IMR-90 (cell line): Measurements from ENCODE around the gene APOC4. TPM values are rescaled to one million over a fixed set of nuclear protein-coding genes. Genes with fewer than 3 reads are reported as not detected.
A peak's percentile ranks its signal among the peaks of the same experiment; 100 is the strongest.

ENCODE experiments used
- ATAC-seq: fragments of 200-7000 bp; cut with Tn5 transposase; 2 replicates; pipeline ENCODE4 v1.9.1; 2020; ENCODE audit warnings: low read depth, mild to moderate bottlenecking, moderate library complexity
- BruUV-seq: library from RNA; stranded (reverse); fragments of 400-500 nt; replicated peaks from 2 replicates; lab custom pipeline; 2021; lab: Mats Ljungman, UMichigan
- CTCF ChIA-PET: fragments of 300-600 bp; formaldehyde crosslinking; extraction: SDS; loops from one replicate; lab custom pipeline; 2021; ENCODE audit warnings: antibody characterized with exemption; lab: Yijun Ruan, JAX
- POLR2A ChIA-PET: fragments of 300-600 bp; sonication (Branson Sonifier 250); formaldehyde crosslinking; loops from one replicate; lab custom pipeline; 2022; ENCODE audit warnings: antibody characterized with exemption; ENCODE audit not compliant: unreplicated experiment; lab: Charles Lee
- DNase-seq: peaks from one replicate; pipeline ENCODE4 v3.0.0; 2013
- H2AFZ ChIP-seq: replicated peaks from 2 replicates; pipeline ENCODE3; 2013; ENCODE audit warnings: low read length, mild to moderate bottlenecking; ENCODE audit not compliant: poor library complexity
- H2AK5ac ChIP-seq: 2 replicates; pipeline ENCODE4 v1.6.1; 2013; ENCODE audit warnings: low read depth, low read length, inconsistent platforms
- H2AK9ac ChIP-seq: replicated peaks from 2 replicates; pipeline ENCODE3; 2013; ENCODE audit warnings: mild to moderate bottlenecking, low read depth, low read length, moderate library complexity; ENCODE audit not compliant: poor library complexity
- H2BK120ac ChIP-seq: 2 replicates; pipeline ENCODE4 v1.6.1; 2013; ENCODE audit warnings: low read depth, low read length, inconsistent platforms
- H2BK15ac ChIP-seq: 3 replicates; pipeline ENCODE4 v1.6.1; 2013; ENCODE audit warnings: low read depth, low read length, inconsistent platforms
- H2BK20ac ChIP-seq: 2 replicates; pipeline ENCODE4 v1.6.1; 2013; ENCODE audit warnings: low read depth, mild to moderate bottlenecking, inconsistent platforms, low read length, moderate library complexity
- H2BK5ac ChIP-seq: 2 replicates; pipeline ENCODE4 v1.6.1; 2013; ENCODE audit warnings: mild to moderate bottlenecking, low read depth, low read length, inconsistent platforms; ENCODE audit not compliant: poor library complexity, severe bottlenecking
- H3K14ac ChIP-seq: replicated peaks from 2 replicates; pipeline ENCODE4 v1.6.1; 2013; ENCODE audit warnings: low read depth, low read length, inconsistent platforms
- H3K18ac ChIP-seq: 2 replicates; pipeline ENCODE4 v1.6.1; 2013; ENCODE audit warnings: low read depth, low read length, control low read depth
- H3K23ac ChIP-seq: 2 replicates; pipeline ENCODE4 v1.6.1; 2013; ENCODE audit warnings: low read depth, low read length, inconsistent platforms
- H3K27ac ChIP-seq: 2 replicates; pipeline ENCODE4 v1.5.1; 2013; ENCODE audit warnings: mild to moderate bottlenecking, control low read depth, low read length; ENCODE audit not compliant: insufficient read depth
- H3K27me3 ChIP-seq: 2 replicates; pipeline ENCODE4 v1.6.1; 2013; ENCODE audit warnings: low read length; ENCODE audit not compliant: control insufficient read depth, insufficient read depth
- H3K36me3 ChIP-seq: 2 replicates; pipeline ENCODE4 v1.6.1; 2013; ENCODE audit warnings: low read length, mixed read lengths; ENCODE audit not compliant: control insufficient read depth, insufficient read depth
- H3K4ac ChIP-seq: 2 replicates; pipeline ENCODE4 v1.6.1; 2013; ENCODE audit warnings: low read depth, low read length, inconsistent platforms
- H3K4me1 ChIP-seq: 2 replicates; pipeline ENCODE4 v1.6.1; 2013; ENCODE audit warnings: low read length, mixed read lengths; ENCODE audit not compliant: control insufficient read depth, insufficient read depth
- H3K4me2 ChIP-seq: 2 replicates; pipeline ENCODE4 v1.6.1; 2013; ENCODE audit warnings: low read depth, mild to moderate bottlenecking, control low read depth, low read length, moderate library complexity
- H3K4me3 ChIP-seq: 2 replicates; pipeline ENCODE4 v1.5.1; 2013; ENCODE audit warnings: low read depth, mild to moderate bottlenecking, control low read depth, low read length, moderate library complexity; ENCODE audit not compliant: insufficient read depth
- H3K56ac ChIP-seq: 2 replicates; pipeline ENCODE4 v1.6.1; 2013; ENCODE audit warnings: low read length, inconsistent platforms; ENCODE audit not compliant: insufficient read depth; ENCODE audit errors: extremely low read depth
- H3K79me1 ChIP-seq, 2 experiments: 2 replicates each; pipeline ENCODE4 v1.6.1; 2013; ENCODE audit warnings: low read length in 2 of 2, inconsistent platforms in 1 of 2, low read depth in 1 of 2
- H3K9ac ChIP-seq: 2 replicates; pipeline ENCODE4 v1.6.1; 2013; ENCODE audit warnings: low read depth, low read length, control low read depth
- H3K9me1 ChIP-seq: 2 replicates; pipeline ENCODE4 v1.6.1; 2013; ENCODE audit warnings: low read length, inconsistent platforms; ENCODE audit not compliant: insufficient read depth
- H3K9me3 ChIP-seq: 2 replicates; pipeline ENCODE4 v1.6.1; 2013; ENCODE audit warnings: low read length; ENCODE audit not compliant: control insufficient read depth, insufficient read depth
- H4K20me1 ChIP-seq: 2 replicates; pipeline ENCODE4 v1.6.1; 2013; ENCODE audit warnings: low read length, inconsistent platforms; ENCODE audit not compliant: insufficient read depth
- H4K5ac ChIP-seq: 2 replicates; pipeline ENCODE4 v1.6.1; 2013; ENCODE audit warnings: mild to moderate bottlenecking, low read depth, low read length, control low read depth
- H4K8ac ChIP-seq, 2 experiments: 2 replicates each; pipeline ENCODE4 v1.6.1; 2013; ENCODE audit warnings: low read depth in 2 of 2, low read length in 2 of 2, control low read depth in 1 of 2, inconsistent platforms in 1 of 2
- H4K91ac ChIP-seq: 2 replicates; pipeline ENCODE4 v1.6.1; 2013; ENCODE audit warnings: low read depth, low read length, inconsistent platforms; ENCODE audit not compliant: insufficient read depth
- BHLHE40 ChIP-seq: fragments of 150-350 bp; IDR thresholded peaks from 2 replicates; pipeline ENCODE4 v1.6.1; 2016; ENCODE audit warnings: mild to moderate bottlenecking, low read depth, low read length
- CEBPB ChIP-seq: IDR thresholded peaks from 2 replicates; pipeline ENCODE4 v1.6.1; 2012; ENCODE audit warnings: low read depth, low read length, improper control_type of control experiment
- CHD1 ChIP-seq: IDR thresholded peaks from 2 replicates; pipeline ENCODE4 v1.6.1; 2012; ENCODE audit warnings: low read depth, low read length, improper control_type of control experiment
- CTCF ChIP-seq: conservative IDR thresholded peaks from 2 replicates; pipeline ENCODE4 v1.5.1; 2012; ENCODE audit warnings: mild to moderate bottlenecking, low read depth, low read length, improper control_type of control experiment
- FOS ChIP-seq: fragments of 150-350 bp; IDR thresholded peaks from 2 replicates; pipeline ENCODE4 v1.6.1; 2016; ENCODE audit warnings: low read depth, low read length
- MAFK ChIP-seq: IDR thresholded peaks from 2 replicates; pipeline ENCODE4 v1.6.1; 2012; ENCODE audit warnings: low read depth, low read length, improper control_type of control experiment
- MAZ ChIP-seq: IDR thresholded peaks from 2 replicates; pipeline ENCODE4 v1.6.1; 2012; ENCODE audit warnings: low read depth, mild to moderate bottlenecking, low read length, improper control_type of control experiment, moderate library complexity, borderline replicate concordance
- MXI1 ChIP-seq: IDR thresholded peaks from 2 replicates; pipeline ENCODE4 v1.6.1; 2012; ENCODE audit warnings: low read depth, mild to moderate bottlenecking, low read length, moderate library complexity, borderline replicate concordance
- NFE2L2 ChIP-seq: fragments of 150-350 bp; IDR thresholded peaks from 2 replicates; pipeline ENCODE4 v1.6.1; 2016; ENCODE audit warnings: low read depth, mild to moderate bottlenecking, low read length
- POLR2A ChIP-seq: IDR thresholded peaks from 2 replicates; pipeline ENCODE4 v1.6.1; 2012; ENCODE audit warnings: mild to moderate bottlenecking, low read depth, low read length
- RAD21 ChIP-seq: IDR thresholded peaks from 2 replicates; pipeline ENCODE4 v1.6.1; 2012; ENCODE audit warnings: low read length, improper control_type of control experiment
- RCOR1 ChIP-seq: IDR thresholded peaks from 2 replicates; pipeline ENCODE4 v1.6.1; 2012; ENCODE audit warnings: mild to moderate bottlenecking, low read length, improper control_type of control experiment; ENCODE audit not compliant: insufficient replicate concordance
- RFX5 ChIP-seq: IDR thresholded peaks from 2 replicates; pipeline ENCODE4 v1.8.0; 2012; ENCODE audit warnings: low read depth, mild to moderate bottlenecking, low read length, moderate library complexity
- USF2 ChIP-seq: fragments of 150-350 bp; IDR thresholded peaks from 2 replicates; pipeline ENCODE4 v1.6.1; 2017; ENCODE audit warnings: mild to moderate bottlenecking, antibody characterized with exemption, low read length, low read depth
- WGBS, 2 experiments: methylation state at CpG; one replicate each; pipeline versions ENCODE4 v1.1.5 to v1.1.7; 2013; ENCODE audit warnings: missing lambda C conversion rate in 2 of 2; ENCODE audit not compliant: insufficient read length in 1 of 2; ENCODE audit errors: extremely low coverage in 2 of 2; 5-methylcytosine and 5-hydroxymethylcytosine counted together
- dilution Hi-C: fragments of 300-500 bp; cut with HindIII; formaldehyde crosslinking; loops from one replicate; pipeline ENCODE4 v1.14.3; 2018; ENCODE audit warnings: low sequenced_read_pairs; ENCODE audit not compliant: unreplicated experiment
- in situ Hi-C: fragments of 300-500 bp; cut with MboI; formaldehyde crosslinking; loops from 3 replicates; pipeline ENCODE4 v1.14.3; 2019; ENCODE audit warnings: low sequenced_read_pairs, inconsistent platforms, mixed read lengths
- intact Hi-C: fragments of 100-400 bp; cut with micrococcal nuclease; formaldehyde crosslinking; loops from 2 replicates; pipeline ENCODE4 v1.10.0; 2022
- polyA plus RNA-seq, 3 experiments: library from polyadenylated mRNA; depleted of rRNA; stranded (reverse); fragments of >200 nt; gene quantifications; 2 replicates each; pipeline ENCODE4 v1.2.3, GENCODE V29; 2012; ENCODE audit warnings: low replicate concordance in 1 of 3
- total RNA-seq: library from RNA; depleted of rRNA; stranded (reverse); fragments of >200 nt; gene quantifications from 2 replicates; pipeline ENCODE4 v1.2.3, GENCODE V29; 2012

Gene APOC4
- total and polyA plus RNA-seq, 2 of the 4 experiments (the other 2 are of a cell fraction) = not detected

GRCh38 chr19:44893332-44894051, 48.5 kb upstream of the APOC4 start:
- in situ Hi-C loops (no loop called here), dilution Hi-C loops (no loop called here)
- no TSS peak for BruUV-seq

More at GRCh38 chr19:44893332-44894051, 48.5 kb upstream of the APOC4 start:
- intact Hi-C loops = no loop called here
- peaks cover 20 to 43% of the 10 kb centered on the region in 2 experiments for H3K79me1 ChIP-seq
- no peak overlapping the region for H3K18ac ChIP-seq
- H3K4ac ChIP-seq = no peak overlapping the region
- H4K20me1 ChIP-seq = peaks cover 10% of the 10 kb centered on the region
- no peak overlapping the region for H2AK5ac ChIP-seq
- H3K9me3 ChIP-seq = no peaks in the 10 kb centered on the region
- ChIA-PET POLR2A (no interaction called here), CTCF (no interaction called here)
- no peak overlapping the region for H4K91ac ChIP-seq
- H3K9me1 ChIP-seq = peaks cover 7% of the 10 kb centered on the region
- H3K36me3 ChIP-seq = peaks cover 41% of the 10 kb centered on the region
- H2BK5ac ChIP-seq = no peak overlapping the region
- no peak for DNase-seq
- peak overlapping the region; percentile 19 for H2AK9ac ChIP-seq
- no peak overlapping the region for H3K27ac ChIP-seq
- ATAC-seq = no peak
- 91% methylated on average over 9 of the region's 18 CpGs; no CpG with 5 or more reads in 1 of the 2 experiments for WGBS, 2 experiments
- no peak overlapping the region for H2BK120ac ChIP-seq
- H2AFZ ChIP-seq = no peak overlapping the region
- no peak overlapping the region for H3K4me2 ChIP-seq
- peaks cover 4% of the 10 kb centered on the region for H3K4me1 ChIP-seq
- no peak for TF ChIP-seq POLR2A
- no peak for TF ChIP-seq BHLHE40
- no peak for TF ChIP-seq RCOR1
- TF ChIP-seq MAZ = no peak
- TF ChIP-seq RFX5 = no peak
- no peak for TF ChIP-seq RAD21
- TF ChIP-seq CTCF = no peak
- TF ChIP-seq USF2 = no peak
- no peak for TF ChIP-seq FOS
- no peak for TF ChIP-seq MAFK
- TF ChIP-seq MXI1 = no peak
- TF ChIP-seq CEBPB = no peak
- TF ChIP-seq CHD1 = no peak
- no peak for TF ChIP-seq NFE2L2
- H3K27me3 ChIP-seq = no peaks in the 10 kb centered on the region
- H4K8ac ChIP-seq = no peak overlapping the region
- H2BK15ac ChIP-seq = no peak overlapping the region
- no peak overlapping the region for H3K9ac ChIP-seq
- H3K23ac ChIP-seq = no peak overlapping the region
- H4K5ac ChIP-seq = no peak overlapping the region
- no peak overlapping the region for H3K4me3 ChIP-seq
- H2BK20ac ChIP-seq = no peak overlapping the region
- H3K14ac ChIP-seq = no peak overlapping the region
- no peak overlapping the region for H3K56ac ChIP-seq
